Heart left ventricle (tissue), 16 donors: ENCODE measurements around the gene PHOSPHO1. TPM values are rescaled to one million over a fixed set of nuclear protein-coding genes. Genes with fewer than 3 reads are reported as not detected.
"Not testable (repeated sequence)": the region's sequence is repeated elsewhere in the genome, so short reads cannot be mapped to it uniquely, and the experiment has no call there.

Source experiments
- ATAC-seq, 4 donors: fragments of 200-7000 bp; cut with Tn5 transposase; one replicate each; pipeline ENCODE4 v1.9.1; 2020 to 2022; ENCODE audit warnings: moderate library complexity in 4 of 4, mild to moderate bottlenecking in 3 of 4, moderate number of reproducible peaks in 1 of 4
- DNase-seq, 5 donors: peaks; one replicate each; pipeline ENCODE4 v3.0.0-alpha.2; 2020
- H3K27ac ChIP-seq, 12 donors: fragments of 200-600 bp; sonication (generic) in 4 of 12; one replicate each; pipeline versions ENCODE4 v1.5.0 to v1.8.0; 2016 to 2022; ENCODE audit warnings: mild to moderate bottlenecking in 2 of 12
- H3K27me3 ChIP-seq, 9 donors: fragments of 200-600 bp; sonication (generic) in 2 of 9; one replicate each; pipeline versions ENCODE4 v1.5.1 to v1.8.0; 2016 to 2022; ENCODE audit warnings: mild to moderate bottlenecking in 3 of 9
- H3K36me3 ChIP-seq, 9 donors: fragments of 200-600 bp; sonication (generic) in 2 of 9; one replicate each; pipeline versions ENCODE4 v1.5.0 to v1.8.0; 2018 to 2022; ENCODE audit warnings: mild to moderate bottlenecking in 2 of 9
- H3K4me1 ChIP-seq, 12 donors: fragments of 200-600 bp; sonication (generic) in 4 of 12; one replicate each; pipeline versions ENCODE4 v1.5.0 to v1.8.0; 2016 to 2022; ENCODE audit warnings: mild to moderate bottlenecking in 3 of 12
- H3K4me3 ChIP-seq, 12 donors: fragments of 200-600 bp; sonication (generic) in 4 of 12; one replicate each; pipeline versions ENCODE4 v1.5.0 to v1.8.0; 2017 to 2022; ENCODE audit warnings: mild to moderate bottlenecking in 9 of 12, moderate library complexity in 4 of 12
- H3K9me3 ChIP-seq, 12 donors: fragments of 200-600 bp; sonication (generic) in 4 of 12; one replicate each; pipeline versions ENCODE4 v1.5.0 to v1.8.0; 2016 to 2022; ENCODE audit warnings: mild to moderate bottlenecking in 1 of 12
- POLR2A ChIP-seq, 2 donors: fragments of 450-650 bp; IDR thresholded peaks; one replicate each; pipeline ENCODE4 v1.6.1; 2017; ENCODE audit warnings: antibody characterized with exemption in 2 of 2, mild to moderate bottlenecking in 2 of 2, moderate library complexity in 2 of 2
- WGBS, 4 donors: extraction: QIAGEN DNeasy Blood & Tissue Kit in 2 of 4; methylation state at CpG; one replicate each; pipeline versions ENCODE4 v1.1.5 to v1.1.7; 2013 to 2018; 5-methylcytosine and 5-hydroxymethylcytosine counted together
- intact Hi-C, 10 donors: fragments of 100-400 bp; cut with DNase I; formaldehyde crosslinking; loops; one replicate each; pipeline versions ENCODE4 v1.11.1 to v1.14.2; 2022
- polyA plus RNA-seq, 2 donors: library from polyadenylated mRNA; stranded (reverse); fragments of 200-250 nt; gene quantifications; one replicate each; pipeline ENCODE4 v1.2.3, GENCODE V29; 2013
- total RNA-seq, 9 donors: library from RNA; depleted of rRNA in 2 of 9; stranded (reverse); fragments of >200 nt in 2 of 9; fragmentation: NEBNext Ultra II Directional in 3 of 9; extraction: Animal tissue kit (Norgen Biotek cat#: 25700) in 3 of 9; gene quantifications; one replicate each; pipeline versions ENCODE4 v1.1.0 to v1.2.4, GENCODE V29; 2016 to 2023
- TF ChIP-seq, protein P1 (sequence below), 12 donors: fragments of 200-600 bp; sonication (generic) in 4 of 12; IDR thresholded peaks; one replicate each; pipeline versions ENCODE4 v1.5.0 to v1.8.0; 2018 to 2022; ENCODE audit warnings: antibody characterized with exemption in 12 of 12, mild to moderate bottlenecking in 5 of 12
- donor health status: ischemic (EF 13 %, LVEDD 7.1; RV severe dilation, severe dysfunction).
- donor health status: healthy with polysubstance abuse.
- donor health status: DM: no; HTN: yes; CAD: no.
- donor health status: DM: no; HTN: no; CAD: no.
- donor health status: ischemic (EF 25% LVEDD 6.9; RV normal size, moderate dysfunction).
- donor health status: ischemic (EF 25% LVEDD 5.7; RV mildly dilated, moderate dysfunction).
- donor health status: healthy.
- donor health status: DM: yes; HTN: yes; CAD: no.
- donor health status: ischemic (EF 35%, LVEDD 5.7; RV mildly dilated, moderate dysfunction).
- donor health status: nonischemic (EF 11% LVEDD 7.7; RV severe dilation, severe dysfunction).
- donor health status: DM: yes; HTN: yes; CAD: no.
- donor health status: PGD.
- donor health status: ischemic (EF 29% LVEDD 5.4; RV normal size, mild dysfunction).
- donor health status: nonischemic (EF 23%, LVEDD 6.1; RV moderate dilation, normal function).

PHOSPHO1 gene
- total and polyA plus RNA-seq, 11 donors: 0.35 to 1.3 (median 0.66) TPM

DNA sequence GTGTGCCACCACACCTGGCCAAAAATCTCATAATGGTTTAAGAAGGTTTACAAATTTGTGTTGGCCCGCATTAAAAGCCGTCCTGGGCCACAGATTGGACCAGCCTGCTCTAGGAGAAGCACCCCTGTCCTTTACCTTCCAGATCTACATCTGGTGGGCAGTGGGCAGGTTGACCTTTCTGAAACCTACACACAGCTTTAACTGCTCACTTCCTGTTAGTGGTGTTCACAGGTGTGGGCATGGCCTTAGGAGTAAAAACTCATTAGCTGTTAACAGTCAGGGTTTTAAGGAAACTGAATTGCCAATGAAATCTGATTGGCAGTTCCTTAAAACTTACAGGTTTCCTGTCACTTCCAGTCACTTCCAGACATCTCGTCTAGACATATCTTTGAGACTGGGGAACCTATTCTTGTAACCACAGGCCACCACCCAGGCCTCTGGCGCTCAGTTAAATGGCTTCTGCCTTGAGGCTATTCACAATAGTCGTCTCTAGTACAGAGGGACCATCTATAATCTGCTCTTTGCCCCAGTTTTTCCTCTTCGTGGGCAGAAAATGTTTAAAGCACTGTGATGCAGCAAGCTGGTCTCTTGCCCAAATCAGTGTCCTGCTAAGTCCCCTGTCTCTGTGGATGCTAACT, 49.5 kb downstream of the PHOSPHO1 start:
- H3K9me3 ChIP-seq: peaks cover 0 to 30% (median 13%) of the 10 kb centered on the region in 12 donors
- ATAC-seq (no peak), DNase-seq (no peak)
- no peaks in the 10 kb centered on the region for H3K4me1 ChIP-seq
- WGBS, 4 donors: 68 to 82% (median 79%) methylated on average over 5 to 6 of the region's 6 CpGs
- no peak overlapping the region for H3K4me3 ChIP-seq
- intact Hi-C loops: loop anchor here in 8 of 10 donors (1.0 to 5.0 kb wide), 6 partner anchors 46 to 111 kb away; no protein-coding TSS in a partner anchor
- H3K27me3 ChIP-seq: no peaks in the 10 kb centered on the region
- TF ChIP-seq, protein P1, sequence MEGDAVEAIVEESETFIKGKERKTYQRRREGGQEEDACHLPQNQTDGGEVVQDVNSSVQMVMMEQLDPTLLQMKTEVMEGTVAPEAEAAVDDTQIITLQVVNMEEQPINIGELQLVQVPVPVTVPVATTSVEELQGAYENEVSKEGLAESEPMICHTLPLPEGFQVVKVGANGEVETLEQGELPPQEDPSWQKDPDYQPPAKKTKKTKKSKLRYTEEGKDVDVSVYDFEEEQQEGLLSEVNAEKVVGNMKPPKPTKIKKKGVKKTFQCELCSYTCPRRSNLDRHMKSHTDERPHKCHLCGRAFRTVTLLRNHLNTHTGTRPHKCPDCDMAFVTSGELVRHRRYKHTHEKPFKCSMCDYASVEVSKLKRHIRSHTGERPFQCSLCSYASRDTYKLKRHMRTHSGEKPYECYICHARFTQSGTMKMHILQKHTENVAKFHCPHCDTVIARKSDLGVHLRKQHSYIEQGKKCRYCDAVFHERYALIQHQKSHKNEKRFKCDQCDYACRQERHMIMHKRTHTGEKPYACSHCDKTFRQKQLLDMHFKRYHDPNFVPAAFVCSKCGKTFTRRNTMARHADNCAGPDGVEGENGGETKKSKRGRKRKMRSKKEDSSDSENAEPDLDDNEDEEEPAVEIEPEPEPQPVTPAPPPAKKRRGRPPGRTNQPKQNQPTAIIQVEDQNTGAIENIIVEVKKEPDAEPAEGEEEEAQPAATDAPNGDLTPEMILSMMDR (IDR thresholded peaks at IDR 0.05): no peak
- no peak for TF ChIP-seq POLR2A (IDR thresholded peaks at IDR 0.05)
- H3K27ac ChIP-seq: no peak overlapping the region
- no peaks in the 10 kb centered on the region for H3K36me3 ChIP-seq

GRCh38 chr17:49180303-49180702, 50.3 kb downstream of the PHOSPHO1 start:
- no peak overlapping the region for H3K27ac ChIP-seq
- intact Hi-C loops: loop anchor here in 8 of 10 donors (1.0 to 5.0 kb wide), 6 partner anchors 46 to 112 kb away; no protein-coding TSS in a partner anchor
- DNase-seq (peak; percentile 55 to 74 (median 66)), ATAC-seq (peak in 3 of 4 donors; percentile 34 to 75 (median 59))
- no peak for TF ChIP-seq POLR2A (IDR thresholded peaks at IDR 0.05)
- TF ChIP-seq, protein P1 (IDR thresholded peaks at IDR 0.05): peak; percentile 60 to 83 (median 76)
- 7 to 21% (median 11%) methylated on average over 5 of the region's 5 CpGs for WGBS, 4 donors
- no peaks in the 10 kb centered on the region for H3K4me1 ChIP-seq
- no peaks in the 10 kb centered on the region for H3K27me3 ChIP-seq
- peaks cover 0 to 32% (median 21%) of the 10 kb centered on the region in 12 donors for H3K9me3 ChIP-seq
- no peaks in the 10 kb centered on the region for H3K36me3 ChIP-seq
- no peak overlapping the region for H3K4me3 ChIP-seq

GRCh38 chr17:49175978-49176377, 54.6 kb downstream of the PHOSPHO1 start:
- H3K4me3 ChIP-seq, ATAC-seq, H3K36me3 ChIP-seq, DNase-seq, H3K4me1 ChIP-seq, H3K27ac ChIP-seq: not testable (repeated sequence)
- 87 to 92% (median 90%) methylated on average over 11 of the region's 11 CpGs for WGBS, 4 donors
- peaks cover 0 to 11% (median 0%) of the 10 kb centered on the region in 9 donors for H3K27me3 ChIP-seq
- peaks cover 0 to 43% (median 27%) of the 10 kb centered on the region in 12 donors for H3K9me3 ChIP-seq
- intact Hi-C loops: loop anchor here in 2 of 10 donors (5.0 to 10.0 kb wide), 2 partner anchors 49 to 116 kb away; no protein-coding TSS in a partner anchor

Other genes starting within 250 kb of the PHOSPHO1 start
- not detected for gene IGF2BP1, start 233.4 kb downstream of the PHOSPHO1 start, total RNA-seq
- gene IGF2BP1, start 233.4 kb downstream of the PHOSPHO1 start, polyA plus RNA-seq: under 1 TPM in 1 of 2 donors, not detected in 1; 0.01 TPM
- gene B4GALNT2, start 98.0 kb downstream of the PHOSPHO1 start, total RNA-seq: under 1 TPM in 2 of 9 donors, not detected in 7; 0.07 to 0.08 TPM
- not detected for gene B4GALNT2, start 98.0 kb downstream of the PHOSPHO1 start, polyA plus RNA-seq
- 1 to 10 TPM in 8 of 9 donors, under 1 TPM in 1; 0.76 to 4.9 (median 1.2) TPM for gene GNGT2, start 20.2 kb downstream of the PHOSPHO1 start, total RNA-seq
- gene GNGT2, start 20.2 kb downstream of the PHOSPHO1 start, polyA plus RNA-seq: 1 to 10 TPM; 1.8 to 2.6 TPM
- gene ABI3, start 20.1 kb downstream of the PHOSPHO1 start, total RNA-seq: 10 to 100 TPM in 4 of 9 donors, 1 to 10 TPM in 5; 3.3 to 16.1 (median 6.4) TPM
- gene ABI3, start 20.1 kb downstream of the PHOSPHO1 start, polyA plus RNA-seq: 1 to 10 TPM; 3.5 to 7.7 TPM
- 10 to 100 TPM; 14.7 to 24.5 (median 23.1) TPM for gene ZNF652, start 131.5 kb upstream of the PHOSPHO1 start, total RNA-seq
- 10 to 100 TPM in 1 of 2 donors, 1 to 10 TPM in 1; 7.2 to 16.3 TPM for gene ZNF652, start 131.5 kb upstream of the PHOSPHO1 start, polyA plus RNA-seq
- 100 to 1,000 TPM; 125 to 264 (median 211) TPM for gene PHB1, start 184.1 kb upstream of the PHOSPHO1 start, total RNA-seq
- gene PHB1, start 184.1 kb upstream of the PHOSPHO1 start, polyA plus RNA-seq: 100 to 1,000 TPM; 155 to 328 TPM